IMR-90 (cell line): ENCODE results near the gene RHOB. TPM values are rescaled to one million over a fixed set of nuclear protein-coding genes. Genes with fewer than 3 reads are reported as not detected.

Experiments used
- ATAC-seq: fragments of 200-7000 bp; cut with Tn5 transposase; 2 replicates; pipeline ENCODE4 v1.9.1; 2020; ENCODE audit warnings: low read depth, mild to moderate bottlenecking, moderate library complexity
- BruUV-seq: library from RNA; stranded (reverse); fragments of 400-500 nt; replicated peaks from 2 replicates; lab custom pipeline; 2021; lab: Mats Ljungman, UMichigan
- CTCF ChIA-PET: fragments of 300-600 bp; formaldehyde crosslinking; extraction: SDS; loops from one replicate; lab custom pipeline; 2021; ENCODE audit warnings: antibody characterized with exemption; lab: Yijun Ruan, JAX
- POLR2A ChIA-PET: fragments of 300-600 bp; sonication (Branson Sonifier 250); formaldehyde crosslinking; loops from one replicate; lab custom pipeline; 2022; ENCODE audit warnings: antibody characterized with exemption; ENCODE audit not compliant: unreplicated experiment; lab: Charles Lee
- DNase-seq: peaks from one replicate; pipeline ENCODE4 v3.0.0; 2013
- H2AFZ ChIP-seq: replicated peaks from 2 replicates; pipeline ENCODE3; 2013; ENCODE audit warnings: low read length, mild to moderate bottlenecking; ENCODE audit not compliant: poor library complexity
- H2AK5ac ChIP-seq: 2 replicates; pipeline ENCODE4 v1.6.1; 2013; ENCODE audit warnings: low read depth, low read length, inconsistent platforms
- H2AK9ac ChIP-seq: replicated peaks from 2 replicates; pipeline ENCODE3; 2013; ENCODE audit warnings: mild to moderate bottlenecking, low read depth, low read length, moderate library complexity; ENCODE audit not compliant: poor library complexity
- H2BK120ac ChIP-seq: 2 replicates; pipeline ENCODE4 v1.6.1; 2013; ENCODE audit warnings: low read depth, low read length, inconsistent platforms
- H2BK15ac ChIP-seq: 3 replicates; pipeline ENCODE4 v1.6.1; 2013; ENCODE audit warnings: low read depth, low read length, inconsistent platforms
- H2BK20ac ChIP-seq: 2 replicates; pipeline ENCODE4 v1.6.1; 2013; ENCODE audit warnings: low read depth, mild to moderate bottlenecking, inconsistent platforms, low read length, moderate library complexity
- H2BK5ac ChIP-seq: 2 replicates; pipeline ENCODE4 v1.6.1; 2013; ENCODE audit warnings: mild to moderate bottlenecking, low read depth, low read length, inconsistent platforms; ENCODE audit not compliant: poor library complexity, severe bottlenecking
- H3K14ac ChIP-seq: replicated peaks from 2 replicates; pipeline ENCODE4 v1.6.1; 2013; ENCODE audit warnings: low read depth, low read length, inconsistent platforms
- H3K18ac ChIP-seq: 2 replicates; pipeline ENCODE4 v1.6.1; 2013; ENCODE audit warnings: low read depth, low read length, control low read depth
- H3K23ac ChIP-seq: 2 replicates; pipeline ENCODE4 v1.6.1; 2013; ENCODE audit warnings: low read depth, low read length, inconsistent platforms
- H3K27ac ChIP-seq: 2 replicates; pipeline ENCODE4 v1.5.1; 2013; ENCODE audit warnings: mild to moderate bottlenecking, control low read depth, low read length; ENCODE audit not compliant: insufficient read depth
- H3K27me3 ChIP-seq: 2 replicates; pipeline ENCODE4 v1.6.1; 2013; ENCODE audit warnings: low read length; ENCODE audit not compliant: control insufficient read depth, insufficient read depth
- H3K36me3 ChIP-seq: 2 replicates; pipeline ENCODE4 v1.6.1; 2013; ENCODE audit warnings: low read length, mixed read lengths; ENCODE audit not compliant: control insufficient read depth, insufficient read depth
- H3K4ac ChIP-seq: 2 replicates; pipeline ENCODE4 v1.6.1; 2013; ENCODE audit warnings: low read depth, low read length, inconsistent platforms
- H3K4me1 ChIP-seq: 2 replicates; pipeline ENCODE4 v1.6.1; 2013; ENCODE audit warnings: low read length, mixed read lengths; ENCODE audit not compliant: control insufficient read depth, insufficient read depth
- H3K4me2 ChIP-seq: 2 replicates; pipeline ENCODE4 v1.6.1; 2013; ENCODE audit warnings: low read depth, mild to moderate bottlenecking, control low read depth, low read length, moderate library complexity
- H3K4me3 ChIP-seq: 2 replicates; pipeline ENCODE4 v1.5.1; 2013; ENCODE audit warnings: low read depth, mild to moderate bottlenecking, control low read depth, low read length, moderate library complexity; ENCODE audit not compliant: insufficient read depth
- H3K56ac ChIP-seq: 2 replicates; pipeline ENCODE4 v1.6.1; 2013; ENCODE audit warnings: low read length, inconsistent platforms; ENCODE audit not compliant: insufficient read depth; ENCODE audit errors: extremely low read depth
- H3K79me1 ChIP-seq, 2 experiments: 2 replicates each; pipeline ENCODE4 v1.6.1; 2013; ENCODE audit warnings: low read length in 2 of 2, inconsistent platforms in 1 of 2, low read depth in 1 of 2
- H3K9ac ChIP-seq: 2 replicates; pipeline ENCODE4 v1.6.1; 2013; ENCODE audit warnings: low read depth, low read length, control low read depth
- H3K9me1 ChIP-seq: 2 replicates; pipeline ENCODE4 v1.6.1; 2013; ENCODE audit warnings: low read length, inconsistent platforms; ENCODE audit not compliant: insufficient read depth
- H3K9me3 ChIP-seq: 2 replicates; pipeline ENCODE4 v1.6.1; 2013; ENCODE audit warnings: low read length; ENCODE audit not compliant: control insufficient read depth, insufficient read depth
- H4K20me1 ChIP-seq: 2 replicates; pipeline ENCODE4 v1.6.1; 2013; ENCODE audit warnings: low read length, inconsistent platforms; ENCODE audit not compliant: insufficient read depth
- H4K5ac ChIP-seq: 2 replicates; pipeline ENCODE4 v1.6.1; 2013; ENCODE audit warnings: mild to moderate bottlenecking, low read depth, low read length, control low read depth
- H4K8ac ChIP-seq, 2 experiments: 2 replicates each; pipeline ENCODE4 v1.6.1; 2013; ENCODE audit warnings: low read depth in 2 of 2, low read length in 2 of 2, control low read depth in 1 of 2, inconsistent platforms in 1 of 2
- H4K91ac ChIP-seq: 2 replicates; pipeline ENCODE4 v1.6.1; 2013; ENCODE audit warnings: low read depth, low read length, inconsistent platforms; ENCODE audit not compliant: insufficient read depth
- CHD1 ChIP-seq: IDR thresholded peaks from 2 replicates; pipeline ENCODE4 v1.6.1; 2012; ENCODE audit warnings: low read depth, low read length, improper control_type of control experiment
- MXI1 ChIP-seq: IDR thresholded peaks from 2 replicates; pipeline ENCODE4 v1.6.1; 2012; ENCODE audit warnings: low read depth, mild to moderate bottlenecking, low read length, moderate library complexity, borderline replicate concordance
- POLR2A ChIP-seq: IDR thresholded peaks from 2 replicates; pipeline ENCODE4 v1.6.1; 2012; ENCODE audit warnings: mild to moderate bottlenecking, low read depth, low read length
- WGBS, 2 experiments: methylation state at CpG; one replicate each; pipeline versions ENCODE4 v1.1.5 to v1.1.7; 2013; ENCODE audit warnings: missing lambda C conversion rate in 2 of 2; ENCODE audit not compliant: insufficient read length in 1 of 2; ENCODE audit errors: extremely low coverage in 2 of 2; 5-methylcytosine and 5-hydroxymethylcytosine counted together
- dilution Hi-C: fragments of 300-500 bp; cut with HindIII; formaldehyde crosslinking; loops from one replicate; pipeline ENCODE4 v1.14.3; 2018; ENCODE audit warnings: low sequenced_read_pairs; ENCODE audit not compliant: unreplicated experiment
- in situ Hi-C: fragments of 300-500 bp; cut with MboI; formaldehyde crosslinking; loops from 3 replicates; pipeline ENCODE4 v1.14.3; 2019; ENCODE audit warnings: low sequenced_read_pairs, inconsistent platforms, mixed read lengths
- intact Hi-C: fragments of 100-400 bp; cut with micrococcal nuclease; formaldehyde crosslinking; loops from 2 replicates; pipeline ENCODE4 v1.10.0; 2022
- polyA plus RNA-seq, 3 experiments: library from polyadenylated mRNA; depleted of rRNA; stranded (reverse); fragments of >200 nt; gene quantifications; 2 replicates each; pipeline ENCODE4 v1.2.3, GENCODE V29; 2012; ENCODE audit warnings: low replicate concordance in 1 of 3
- total RNA-seq: library from RNA; depleted of rRNA; stranded (reverse); fragments of >200 nt; gene quantifications from 2 replicates; pipeline ENCODE4 v1.2.3, GENCODE V29; 2012
- TF ChIP-seq, protein P1 (sequence below): fragments of 150-350 bp; IDR thresholded peaks from 2 replicates; pipeline ENCODE4 v1.6.1; 2016; ENCODE audit warnings: low read depth, mild to moderate bottlenecking, low read length, moderate library complexity, borderline replicate concordance

RHOB gene
- total and polyA plus RNA-seq, 2 of the 4 experiments (the other 2 are of a cell fraction) = 112 to 149 TPM

DNA sequence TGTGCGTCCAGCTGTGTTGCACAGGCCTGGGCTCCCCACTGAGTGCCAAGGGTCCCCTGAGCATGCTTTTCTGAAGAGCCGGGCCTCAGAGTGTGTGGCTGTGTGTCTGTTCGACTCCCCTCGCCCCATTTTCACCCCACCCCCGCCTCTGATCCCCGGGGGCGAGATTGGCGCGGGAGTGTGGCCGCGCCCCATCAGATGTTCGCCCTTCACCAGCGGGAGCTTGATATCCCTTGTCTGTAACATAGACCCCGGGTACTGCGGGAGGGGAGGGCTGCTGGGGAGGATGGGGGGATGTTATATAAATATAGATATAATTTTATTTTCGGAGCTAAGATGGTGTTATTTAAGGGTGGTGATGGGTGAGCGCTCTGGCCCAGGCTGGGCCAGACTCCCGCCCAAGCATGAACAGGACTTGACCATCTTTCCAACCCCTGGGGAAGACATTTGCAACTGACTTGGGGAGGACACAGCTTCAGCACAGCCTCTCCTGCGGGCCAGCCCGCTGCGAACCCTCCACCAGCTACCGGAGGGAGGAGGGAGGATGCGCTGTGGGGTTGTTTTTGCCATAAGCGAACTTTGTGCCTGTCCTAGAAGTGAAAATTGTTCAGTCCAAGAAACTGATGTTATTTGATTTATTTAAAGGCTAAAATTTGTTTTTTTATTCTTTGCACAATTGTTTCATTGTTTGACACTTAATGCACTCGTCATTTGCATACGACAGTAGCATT is 1.5 kb downstream of the RHOB start:
- Histone ChIP-seq H2AFZ (peak overlapping the region; percentile 84), H4K91ac (no peak overlapping the region), H3K79me1 (peaks cover 3 to 35% of the 10 kb centered on the region in 2 experiments), H3K4me2 (peak overlapping the region; percentile 84), H2BK15ac (no peak overlapping the region), H4K5ac (no peak overlapping the region), H3K4ac (peak overlapping the region; percentile 91; the same call in 1 of the 2 replicates), H2BK20ac (no peak overlapping the region), H2AK9ac (peak overlapping the region; percentile 93), H4K8ac (no peak overlapping the region), H3K18ac (peak overlapping the region; percentile 35; the same call in 1 of the 2 replicates), H3K56ac (no peak overlapping the region), H2BK120ac (no peak overlapping the region), H3K36me3 (peaks cover 6% of the 10 kb centered on the region), H3K4me1 (peaks cover 14% of the 10 kb centered on the region), H3K23ac (peak overlapping the region; percentile 82), H4K20me1 (peaks cover 39% of the 10 kb centered on the region), H3K27me3 (no peaks in the 10 kb centered on the region), H3K4me3 (peak overlapping the region; percentile 86), H2AK5ac (peak overlapping the region; percentile 78; the same call in 1 of the 2 replicates), H2BK5ac (peak overlapping the region; percentile 89), H3K9me1 (no peaks in the 10 kb centered on the region), H3K9me3 (no peaks in the 10 kb centered on the region), H3K27ac (peak overlapping the region; percentile 88), H3K9ac (peak overlapping the region; percentile 87), H3K14ac (peak overlapping the region; percentile 93)
- intact Hi-C loops (no loop called here), in situ Hi-C loops (no loop called here), dilution Hi-C loops (no loop called here)
- WGBS, 2 experiments = no CpG with 5 or more reads among the region's 26 CpGs
- DNase-seq = peak; percentile 19
- CTCF ChIA-PET = interaction anchor here (0.5 to 2.0 kb wide), 5 partner anchors 10 to 187 kb away, joined by 3 to 7 read pairs (median 5); no protein-coding TSS in a partner anchor
- BruUV-seq = TSS peak; percentile 92
- no peak for ATAC-seq
- POLR2A ChIA-PET = interaction anchor here (0.6 to 2.9 kb wide), 4 partner anchors 20 to 169 kb away, joined by 5 to 14 read pairs (median 8); no protein-coding TSS in a partner anchor
- peak; percentile 65 for TF ChIP-seq POLR2A
- no peak for TF ChIP-seq MXI1
- peak; percentile 75 for TF ChIP-seq CHD1
- TF ChIP-seq, protein P1, sequence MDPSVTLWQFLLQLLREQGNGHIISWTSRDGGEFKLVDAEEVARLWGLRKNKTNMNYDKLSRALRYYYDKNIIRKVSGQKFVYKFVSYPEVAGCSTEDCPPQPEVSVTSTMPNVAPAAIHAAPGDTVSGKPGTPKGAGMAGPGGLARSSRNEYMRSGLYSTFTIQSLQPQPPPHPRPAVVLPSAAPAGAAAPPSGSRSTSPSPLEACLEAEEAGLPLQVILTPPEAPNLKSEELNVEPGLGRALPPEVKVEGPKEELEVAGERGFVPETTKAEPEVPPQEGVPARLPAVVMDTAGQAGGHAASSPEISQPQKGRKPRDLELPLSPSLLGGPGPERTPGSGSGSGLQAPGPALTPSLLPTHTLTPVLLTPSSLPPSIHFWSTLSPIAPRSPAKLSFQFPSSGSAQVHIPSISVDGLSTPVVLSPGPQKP = no peak
